Neural crest cell (in vitro differentiated cells): ENCODE measurements around the gene CFAP157. TPM values are rescaled to one million over a fixed set of nuclear protein-coding genes. Genes with fewer than 3 reads are reported as not detected.
A peak's percentile ranks its signal among the peaks of the same experiment; 100 is the strongest.

ENCODE experiments used
- DNase-seq: peaks from one replicate; pipeline ENCODE4 v3.0.0; 2021; ENCODE audit warnings: low read depth, mixed read lengths, low spot score
- H3K27ac Mint-ChIP-seq: one replicate; pipeline ENCODE4 v1.8.0; 2021; ENCODE audit warnings: mild to moderate bottlenecking, mixed read lengths; ENCODE audit not compliant: unreplicated experiment
- H3K27me3 Mint-ChIP-seq: 2 replicates; pipeline ENCODE4 v1.8.0; 2021; ENCODE audit warnings: low read depth, mild to moderate bottlenecking, mixed read lengths
- H3K36me3 Mint-ChIP-seq: 2 replicates; pipeline ENCODE4 v1.8.0; 2021; ENCODE audit warnings: low read depth, mild to moderate bottlenecking, mixed read lengths
- H3K4me1 Mint-ChIP-seq: 2 replicates; pipeline ENCODE4 v1.8.0; 2021; ENCODE audit warnings: mixed read lengths
- H3K4me3 Mint-ChIP-seq: one replicate; pipeline ENCODE4 v1.8.0; 2021; ENCODE audit warnings: mild to moderate bottlenecking, mixed read lengths
- H3K9me3 Mint-ChIP-seq: 2 replicates; pipeline ENCODE4 v1.8.0; 2021; ENCODE audit warnings: mixed read lengths
- total RNA-seq: library from RNA; stranded (reverse); gene quantifications from 2 replicates; pipeline ENCODE4 v1.2.1, GENCODE V29; 2021
- TF ChIP-seq, protein P1 (sequence below): fragments of 200-600 bp; sonication (generic); conservative IDR thresholded peaks from 2 replicates; pipeline ENCODE4 v1.5.0; 2021; ENCODE audit warnings: antibody characterized with exemption, mild to moderate bottlenecking

The CFAP157 gene
- total RNA-seq, 1 donor from 2014 or later: not detected

DNA sequence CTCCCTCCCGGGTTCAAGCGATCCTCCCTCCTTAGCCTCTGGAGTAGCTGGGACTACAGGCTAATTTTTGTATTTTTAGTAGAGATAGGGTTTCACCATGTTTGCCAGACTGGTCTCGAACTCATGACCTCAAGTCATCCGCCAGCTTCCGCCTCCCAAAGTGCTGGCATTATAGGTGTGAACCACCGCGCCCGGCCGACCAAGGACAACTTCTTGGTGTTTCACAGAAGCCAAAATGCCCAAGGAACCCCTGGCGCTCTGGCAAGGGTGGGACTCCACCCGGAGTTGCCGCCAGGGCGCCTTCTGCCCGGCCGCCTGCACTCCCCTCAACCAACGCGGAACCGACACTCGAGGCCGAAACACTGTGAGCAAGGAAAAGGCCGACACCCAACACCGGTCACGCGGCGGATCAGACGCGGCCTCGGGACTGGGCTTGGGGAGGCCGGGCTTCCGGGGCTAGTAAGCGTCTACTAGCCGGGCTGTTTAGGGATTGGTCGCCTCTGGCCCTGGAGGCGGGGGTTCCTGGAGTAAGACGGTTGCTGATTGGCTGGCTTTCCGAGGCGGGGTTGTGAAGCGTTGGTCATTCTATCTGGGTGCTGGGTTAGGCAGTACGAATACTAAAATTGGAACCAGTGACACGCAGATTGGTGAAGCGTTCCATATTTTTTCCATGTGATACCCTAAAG is 7.7 kb upstream of the CFAP157 start:
- DNase-seq: peak; percentile 87
- peak overlapping the region; percentile 63 for H3K4me3 Mint-ChIP-seq
- peaks cover 16% of the 10 kb centered on the region for H3K4me1 Mint-ChIP-seq
- no peak overlapping the region for H3K27ac Mint-ChIP-seq
- H3K36me3 Mint-ChIP-seq: no peaks in the 10 kb centered on the region
- no peaks in the 10 kb centered on the region for H3K9me3 Mint-ChIP-seq
- TF ChIP-seq, protein P1, sequence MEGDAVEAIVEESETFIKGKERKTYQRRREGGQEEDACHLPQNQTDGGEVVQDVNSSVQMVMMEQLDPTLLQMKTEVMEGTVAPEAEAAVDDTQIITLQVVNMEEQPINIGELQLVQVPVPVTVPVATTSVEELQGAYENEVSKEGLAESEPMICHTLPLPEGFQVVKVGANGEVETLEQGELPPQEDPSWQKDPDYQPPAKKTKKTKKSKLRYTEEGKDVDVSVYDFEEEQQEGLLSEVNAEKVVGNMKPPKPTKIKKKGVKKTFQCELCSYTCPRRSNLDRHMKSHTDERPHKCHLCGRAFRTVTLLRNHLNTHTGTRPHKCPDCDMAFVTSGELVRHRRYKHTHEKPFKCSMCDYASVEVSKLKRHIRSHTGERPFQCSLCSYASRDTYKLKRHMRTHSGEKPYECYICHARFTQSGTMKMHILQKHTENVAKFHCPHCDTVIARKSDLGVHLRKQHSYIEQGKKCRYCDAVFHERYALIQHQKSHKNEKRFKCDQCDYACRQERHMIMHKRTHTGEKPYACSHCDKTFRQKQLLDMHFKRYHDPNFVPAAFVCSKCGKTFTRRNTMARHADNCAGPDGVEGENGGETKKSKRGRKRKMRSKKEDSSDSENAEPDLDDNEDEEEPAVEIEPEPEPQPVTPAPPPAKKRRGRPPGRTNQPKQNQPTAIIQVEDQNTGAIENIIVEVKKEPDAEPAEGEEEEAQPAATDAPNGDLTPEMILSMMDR: peak; percentile 39
- no peaks in the 10 kb centered on the region for H3K27me3 Mint-ChIP-seq

DNA sequence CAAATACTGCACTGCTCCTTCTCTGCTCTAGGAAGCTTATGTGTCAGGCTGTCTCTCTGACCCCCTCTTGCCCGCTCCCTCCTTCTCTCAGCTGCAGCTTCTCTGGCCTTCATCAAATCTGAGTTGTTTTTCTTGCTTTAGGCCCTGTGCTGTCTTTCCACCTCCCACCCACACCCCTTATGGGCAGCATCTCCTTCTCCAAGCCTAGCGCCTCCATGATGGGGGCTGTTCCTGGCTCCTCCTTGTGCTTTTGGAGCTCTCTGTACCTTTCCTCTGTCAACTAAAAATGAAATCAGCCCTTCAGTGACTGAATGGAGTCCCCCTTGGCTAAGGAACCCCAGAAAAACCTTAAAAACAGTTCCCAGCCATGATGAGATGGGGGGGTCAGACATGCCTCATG is 6.6 kb upstream of the CFAP157 start:
- DNase-seq: no peak
- H3K27ac Mint-ChIP-seq: no peak overlapping the region

DNA sequence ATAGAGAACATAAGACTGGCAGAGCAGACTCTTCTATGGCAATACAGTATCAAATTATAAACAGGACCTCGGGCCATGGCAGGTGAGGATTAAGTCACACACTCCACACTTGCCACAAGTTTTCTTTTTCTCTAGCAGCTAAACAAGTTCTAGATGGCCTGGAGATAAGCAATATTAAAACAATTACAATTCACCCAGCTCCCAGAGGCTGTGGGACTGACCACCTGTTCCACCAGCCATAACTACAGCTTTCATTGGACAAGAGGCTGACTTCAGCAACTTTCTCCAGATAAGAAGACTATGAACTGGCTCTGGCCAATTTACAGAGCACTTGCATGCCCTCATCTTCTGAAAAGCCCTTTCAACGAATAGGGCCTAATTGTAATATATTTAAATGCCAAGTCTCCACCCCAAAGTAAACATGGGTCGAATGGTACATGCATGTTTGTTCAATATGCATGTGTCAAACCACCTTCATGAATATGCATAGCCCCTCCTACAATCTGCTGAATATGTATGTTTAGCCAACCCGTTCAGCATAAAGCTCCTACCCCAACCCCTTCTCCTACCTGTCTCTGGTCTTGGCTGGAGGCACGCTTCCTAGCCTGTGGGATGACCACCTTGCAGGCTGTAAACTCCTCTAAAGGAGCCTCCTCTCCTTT is 6.1 kb upstream of the CFAP157 start:
- Mint-ChIP-seq H3K36me3 (no peaks in the 10 kb centered on the region), H3K27ac (no peak overlapping the region), H3K4me3 (peak overlapping the region; percentile 42), H3K9me3 (no peaks in the 10 kb centered on the region), H3K27me3 (no peaks in the 10 kb centered on the region), H3K4me1 (peaks cover 16% of the 10 kb centered on the region)
- TF ChIP-seq, protein P1: no peak
- no peak for DNase-seq

More for the DNA sequence above, 6.6 kb upstream of the CFAP157 start:
- H3K4me1 Mint-ChIP-seq: peaks cover 16% of the 10 kb centered on the region
- no peaks in the 10 kb centered on the region for H3K9me3 Mint-ChIP-seq
- no peaks in the 10 kb centered on the region for H3K36me3 Mint-ChIP-seq
- no peaks in the 10 kb centered on the region for H3K27me3 Mint-ChIP-seq
- H3K4me3 Mint-ChIP-seq: peak overlapping the region; percentile 42
- TF ChIP-seq, protein P1: no peak

DNA sequence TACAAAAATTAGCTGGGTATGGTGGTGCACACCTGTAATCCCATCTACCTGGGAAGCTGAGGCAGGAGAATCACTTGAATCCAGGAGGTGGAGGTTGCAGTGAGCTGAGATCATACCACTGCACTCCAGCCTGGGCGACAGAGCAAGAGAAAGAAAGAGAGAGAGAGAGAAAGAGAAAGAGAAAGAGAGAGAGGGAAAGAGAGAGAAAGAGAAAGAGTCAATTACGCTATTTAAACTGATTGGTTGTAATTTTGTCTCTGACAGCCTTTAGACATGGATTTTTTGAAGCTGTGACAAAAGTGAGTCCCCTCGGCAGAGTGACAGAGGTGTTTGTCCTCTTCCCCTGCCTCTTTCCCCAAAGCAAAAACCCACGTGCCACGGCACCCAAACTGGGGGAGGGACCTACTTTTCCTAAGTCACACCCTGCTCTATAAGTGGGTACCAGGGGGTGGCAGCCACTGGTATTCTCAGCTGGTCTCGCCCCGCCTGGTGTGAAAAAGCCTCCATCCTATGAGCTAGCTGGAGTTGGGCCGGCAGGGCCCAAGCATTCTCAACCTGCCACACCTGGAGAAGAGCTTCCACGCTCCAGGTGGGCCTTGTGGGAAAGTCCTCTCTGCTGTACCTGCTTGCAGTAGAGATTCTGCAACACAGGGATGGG is 3.4 kb upstream of the CFAP157 start:
- no peaks in the 10 kb centered on the region for H3K36me3 Mint-ChIP-seq
- H3K27me3 Mint-ChIP-seq: no peaks in the 10 kb centered on the region
- TF ChIP-seq, protein P1: no peak
- H3K4me3 Mint-ChIP-seq: no peak overlapping the region
- no peak overlapping the region for H3K27ac Mint-ChIP-seq
- peaks cover 15% of the 10 kb centered on the region for H3K4me1 Mint-ChIP-seq
- no peak for DNase-seq
- H3K9me3 Mint-ChIP-seq: no peaks in the 10 kb centered on the region

DNA sequence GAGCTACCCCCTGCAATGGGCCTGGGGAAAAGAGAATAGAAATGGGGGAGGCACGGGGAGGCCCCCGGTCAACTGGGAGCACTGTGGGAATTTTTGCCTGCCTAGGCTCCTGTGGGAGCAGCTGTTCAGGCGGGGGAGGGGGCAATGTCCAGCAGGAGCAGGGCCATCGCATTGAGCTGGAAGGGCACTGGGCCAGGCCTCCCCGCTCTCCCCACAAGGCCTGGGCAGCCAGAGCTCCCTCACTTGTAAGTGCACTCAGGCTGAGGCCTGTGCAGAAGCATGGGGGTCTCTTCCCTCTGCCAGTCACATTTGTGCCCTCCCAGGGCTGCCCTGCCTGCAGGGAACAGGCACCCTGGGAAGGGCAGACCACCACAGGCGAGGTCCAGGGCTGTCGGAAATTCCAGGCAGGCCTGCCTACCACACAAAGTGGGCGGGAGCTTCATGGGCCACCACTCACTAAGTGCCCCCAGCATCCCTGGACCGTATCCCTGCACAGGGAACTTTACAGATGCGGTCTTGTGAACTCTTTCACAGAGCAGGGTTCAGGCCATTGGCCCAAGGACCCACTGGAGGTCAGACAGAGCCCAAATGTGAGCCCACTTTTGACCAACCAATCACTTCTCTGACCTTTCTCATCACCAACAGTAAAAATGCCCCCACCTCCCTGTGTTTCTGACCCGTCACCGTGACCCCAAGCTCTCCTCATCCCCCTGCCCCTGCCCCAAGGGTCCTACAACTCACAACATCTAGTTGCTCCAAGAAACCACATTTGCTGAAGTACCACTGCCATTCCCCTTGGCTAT is 1.0 kb upstream of the CFAP157 start:
- H3K27ac Mint-ChIP-seq: peak overlapping the region; percentile 19
- H3K4me3 Mint-ChIP-seq: no peak overlapping the region
- H3K36me3 Mint-ChIP-seq: no peaks in the 10 kb centered on the region
- H3K4me1 Mint-ChIP-seq: peaks cover 4% of the 10 kb centered on the region
- H3K9me3 Mint-ChIP-seq: peaks cover 2% of the 10 kb centered on the region
- DNase-seq: no peak
- no peaks in the 10 kb centered on the region for H3K27me3 Mint-ChIP-seq
- TF ChIP-seq, protein P1: no peak
